ENCODE measurements around the gene SCNN1G.

The SCNN1G gene

DNA sequence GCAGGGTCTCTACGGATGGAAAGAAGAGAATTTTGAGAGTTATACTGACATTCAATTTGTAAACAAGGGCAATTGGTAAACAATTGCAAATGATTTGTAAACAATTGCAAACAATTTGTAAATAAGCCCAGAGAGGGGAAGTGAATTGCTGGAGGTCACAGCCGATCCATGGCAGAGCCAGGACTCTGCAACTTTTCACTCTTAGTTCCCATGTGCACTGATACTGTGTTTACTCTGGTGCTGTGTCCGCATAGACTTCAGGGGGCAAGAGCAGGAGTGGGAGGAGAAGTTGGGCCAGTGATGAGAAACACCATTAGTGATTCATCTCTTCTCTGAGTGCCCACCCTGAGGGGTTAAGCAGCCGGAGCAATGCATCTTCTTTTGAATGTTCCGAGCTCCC, 14.0 kb downstream of the SCNN1G start:
- DNase-seq (ENCODE audit: low spot score), result no peak

DNA sequence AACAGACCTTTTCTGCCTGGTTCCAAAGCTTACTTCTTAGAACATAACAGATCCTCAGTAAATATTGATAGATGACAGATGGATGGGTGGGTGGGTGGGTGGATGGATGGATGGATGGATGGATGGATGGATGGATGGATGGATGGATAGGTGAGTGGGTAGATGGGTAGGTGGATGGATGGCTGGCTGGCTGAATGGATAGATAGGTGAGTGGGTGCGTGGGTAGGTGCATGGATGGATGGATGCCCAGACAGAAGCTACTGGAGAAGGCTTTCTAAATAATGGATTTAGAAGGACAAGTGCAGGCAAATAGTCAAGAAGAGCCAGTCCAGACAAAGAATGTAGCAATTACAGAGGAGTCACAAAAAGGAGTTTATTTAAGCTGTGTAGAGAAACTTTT, 19.6 kb downstream of the SCNN1G start:
- no peak for DNase-seq (ENCODE audit: low spot score)

DNA sequence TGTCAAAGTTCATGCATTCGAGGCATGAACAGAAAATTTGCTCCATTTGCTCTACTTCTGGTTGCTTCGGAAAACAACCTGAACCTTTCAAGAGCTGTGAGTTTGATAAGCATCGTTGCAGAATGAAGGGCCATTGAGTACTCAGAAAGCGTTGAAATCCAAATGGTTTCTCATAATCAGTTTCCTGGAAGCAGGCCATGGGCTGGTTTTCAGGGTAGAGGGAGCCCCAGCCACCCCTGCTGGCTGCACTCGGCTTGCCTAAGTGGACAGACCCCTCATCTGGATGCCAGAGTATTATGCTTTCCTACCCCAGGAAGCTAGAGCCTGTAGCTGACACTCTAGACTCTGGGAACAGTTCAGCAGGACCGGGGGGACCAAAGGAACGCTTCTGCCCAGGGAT, 24.4 kb downstream of the SCNN1G start:
- no peak for DNase-seq (ENCODE audit: low spot score)

DNA sequence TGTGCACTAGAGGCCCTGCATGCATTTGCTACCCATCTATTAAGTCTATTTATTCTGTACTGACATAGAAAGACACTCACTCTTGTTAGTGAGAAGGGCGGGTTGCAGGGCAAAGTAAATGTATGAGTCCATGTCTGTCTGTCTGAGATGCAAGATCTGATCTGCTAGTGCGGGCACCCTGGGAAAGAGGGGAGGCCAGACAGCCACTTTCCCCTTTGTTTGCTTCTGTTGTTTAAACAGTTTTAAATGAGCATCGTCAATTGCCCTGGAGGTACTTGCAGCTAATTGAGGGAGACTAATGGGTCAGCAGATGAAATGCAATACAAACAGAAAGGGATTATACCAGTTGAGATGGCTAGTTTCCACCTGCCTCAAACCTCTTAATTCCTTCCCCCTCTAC, 24.9 kb downstream of the SCNN1G start:
- no peak for DNase-seq (ENCODE audit: low spot score)

DNA sequence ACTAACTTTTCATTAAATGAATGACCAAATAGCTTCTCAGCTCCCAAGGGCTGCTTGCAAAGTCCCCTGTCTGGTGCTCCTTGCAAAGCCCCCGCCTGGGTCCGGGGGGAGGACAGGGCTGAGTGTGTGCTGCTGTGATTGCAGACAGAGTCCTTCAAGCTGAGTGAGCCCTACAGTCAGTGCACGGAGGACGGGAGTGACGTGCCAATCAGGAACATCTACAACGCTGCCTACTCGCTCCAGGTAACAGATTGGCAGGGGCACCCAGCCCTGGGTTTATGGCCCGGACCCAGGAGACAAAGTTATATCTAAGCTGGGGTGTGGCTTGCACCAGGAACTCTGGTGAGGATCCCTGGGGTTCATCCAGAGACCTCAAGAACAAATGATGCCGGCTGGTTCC, 27.1 kb downstream of the SCNN1G start:
- no peak for DNase-seq (ENCODE audit: low spot score)

DNA sequence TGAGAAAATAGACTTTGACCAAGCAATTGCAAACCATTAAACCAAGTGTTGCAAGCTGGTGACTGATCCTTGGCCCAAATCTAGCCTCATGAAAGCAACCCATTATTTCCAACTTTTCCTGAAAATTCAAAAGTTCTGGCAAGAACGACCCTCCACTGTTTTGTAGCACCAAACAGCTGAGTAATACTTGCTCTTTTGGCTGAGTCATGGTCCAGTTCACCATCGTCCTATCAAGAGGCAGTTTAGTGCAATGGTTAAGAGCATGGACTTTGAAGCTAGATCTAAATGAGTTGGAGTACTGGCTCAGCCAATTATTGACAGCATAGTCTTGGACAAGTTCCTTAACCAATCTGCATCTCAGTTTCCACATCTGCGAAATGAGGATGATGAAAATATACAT, 31.3 kb downstream of the SCNN1G start:
- DNase-seq (ENCODE audit: low spot score), result no peak

DNA sequence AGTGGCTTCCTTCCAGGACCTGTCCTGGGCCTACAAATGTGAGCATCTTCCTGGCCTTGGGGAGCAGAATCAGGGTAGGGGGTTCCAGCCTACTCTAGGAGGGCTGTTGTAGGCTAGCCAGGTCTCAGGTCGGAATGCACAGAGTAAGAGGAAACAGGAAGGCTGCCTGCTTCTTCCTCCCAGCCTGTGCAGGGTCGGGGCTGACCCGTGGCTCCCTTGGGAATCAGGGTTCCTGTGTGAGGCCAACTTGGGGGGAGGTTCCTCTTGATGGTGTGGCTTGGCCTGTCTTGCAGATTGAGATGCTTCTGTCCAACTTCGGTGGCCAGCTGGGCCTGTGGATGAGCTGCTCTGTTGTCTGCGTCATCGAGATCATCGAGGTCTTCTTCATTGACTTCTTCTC, 32.3 kb downstream of the SCNN1G start:
- no peak for DNase-seq (ENCODE audit: low spot score)

DNA sequence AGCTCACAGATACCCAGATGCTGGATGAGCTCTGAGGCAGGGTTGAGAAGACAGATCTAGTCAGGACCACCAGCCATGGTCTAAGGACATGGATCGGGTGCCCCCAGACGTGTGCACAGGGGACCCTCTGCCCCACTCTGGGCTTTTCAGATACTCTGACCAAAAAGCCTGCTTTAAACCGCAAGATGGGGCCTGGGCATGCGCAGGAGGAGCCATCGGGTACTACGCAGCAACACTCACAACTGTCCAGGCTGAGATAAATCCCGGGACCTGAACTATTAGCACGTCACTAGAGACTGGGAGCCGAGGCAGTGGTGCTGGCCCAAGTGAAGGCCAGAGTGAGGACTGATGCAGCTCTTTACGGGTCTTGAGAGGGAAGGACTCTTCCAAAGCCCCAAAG, 32.9 kb downstream of the SCNN1G start:
- no peak for DNase-seq (ENCODE audit: low spot score)

DNA sequence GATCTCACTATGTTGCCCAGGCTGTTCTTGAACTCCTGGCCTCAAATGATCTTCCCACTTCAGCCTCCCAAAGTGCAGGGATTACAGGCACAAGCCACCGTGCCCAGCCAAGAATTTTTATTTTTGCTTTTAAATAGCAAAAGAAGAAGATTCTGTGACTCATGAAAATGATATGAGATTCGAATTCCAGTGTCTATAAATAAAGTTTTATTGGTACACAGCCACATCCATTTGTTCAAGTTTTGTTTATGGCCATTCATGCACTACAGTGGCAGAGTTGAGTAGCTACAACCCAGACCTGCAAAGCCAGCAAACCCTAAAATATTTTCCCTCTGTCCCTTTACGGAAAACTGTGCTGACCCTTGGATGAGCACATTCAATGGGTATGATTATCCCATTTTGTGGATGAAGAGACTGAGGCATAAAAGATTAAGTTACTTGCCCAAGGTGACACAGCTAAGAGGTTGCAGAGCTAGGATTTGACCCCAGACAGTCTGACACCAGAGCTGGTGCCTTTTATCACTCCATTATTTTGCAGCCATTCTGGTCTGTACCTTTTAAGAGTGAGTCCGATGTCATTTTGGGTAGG, 34.2 kb downstream of the SCNN1G start:
- DNase-seq (ENCODE audit: low spot score), result no peak

DNA sequence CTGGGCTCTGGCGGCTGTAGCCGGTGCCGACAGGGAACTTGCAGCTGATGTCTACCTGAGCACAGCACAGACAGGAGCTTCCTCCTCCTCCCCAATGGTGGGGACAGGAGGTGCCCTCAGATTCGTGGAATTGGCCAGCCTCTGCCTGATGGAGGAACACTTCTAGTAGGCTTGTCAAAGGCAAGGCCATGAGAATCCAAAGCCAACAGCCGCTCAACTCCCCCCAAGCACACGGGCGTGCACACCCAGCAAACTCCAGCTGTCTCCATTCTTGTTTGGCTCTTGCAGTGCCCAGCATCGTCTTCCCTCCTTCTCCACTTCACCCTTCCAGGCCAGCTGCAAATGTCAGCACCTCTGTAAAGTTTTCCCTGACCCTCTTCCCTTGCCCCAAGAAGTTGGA, 35.1 kb downstream of the SCNN1G start:
- no peak for DNase-seq (ENCODE audit: low spot score)

DNA sequence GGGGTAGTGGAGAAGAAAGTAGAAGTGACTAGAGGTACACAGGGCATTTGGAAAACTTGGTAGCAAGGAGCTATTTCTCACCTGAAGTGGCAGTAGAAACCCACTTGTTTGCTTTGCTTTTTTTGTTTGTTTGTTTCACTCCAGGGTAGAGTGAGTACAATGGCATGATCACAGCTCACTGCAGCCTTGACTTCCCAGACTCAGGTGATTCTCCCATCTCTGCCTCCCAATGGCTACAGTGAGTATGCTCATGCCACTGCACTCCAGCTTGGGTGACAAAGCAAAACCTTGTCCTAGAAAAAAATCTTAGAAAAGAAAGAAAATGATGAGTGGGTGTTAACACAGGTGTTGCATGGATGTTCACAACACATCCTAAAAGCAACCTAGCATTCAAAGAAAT, 40.4 kb downstream of the SCNN1G start:
- DNase-seq (ENCODE audit: low spot score), result no peak

DNA sequence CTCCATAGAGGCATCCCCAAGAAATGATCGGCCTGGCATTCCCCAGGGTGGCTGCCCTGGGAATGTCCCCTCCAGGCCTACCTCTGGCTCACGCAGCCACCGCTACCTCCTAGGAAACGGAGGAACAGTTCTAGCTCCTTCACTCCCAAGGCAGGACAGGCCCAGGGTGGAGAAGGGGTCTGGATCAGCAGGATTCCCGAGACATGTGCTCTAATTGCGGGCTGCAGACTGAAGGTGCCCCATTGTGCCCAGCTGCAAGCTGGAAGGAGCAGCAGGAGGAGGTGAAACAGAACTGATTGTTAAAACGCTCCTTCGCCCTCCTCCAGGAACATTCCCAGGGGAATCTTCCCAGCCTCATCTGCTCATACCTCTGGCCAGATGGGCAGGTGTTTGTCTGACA, 40.8 kb downstream of the SCNN1G start:
- peak; percentile 14 for DNase-seq (ENCODE audit: low spot score)

DNA sequence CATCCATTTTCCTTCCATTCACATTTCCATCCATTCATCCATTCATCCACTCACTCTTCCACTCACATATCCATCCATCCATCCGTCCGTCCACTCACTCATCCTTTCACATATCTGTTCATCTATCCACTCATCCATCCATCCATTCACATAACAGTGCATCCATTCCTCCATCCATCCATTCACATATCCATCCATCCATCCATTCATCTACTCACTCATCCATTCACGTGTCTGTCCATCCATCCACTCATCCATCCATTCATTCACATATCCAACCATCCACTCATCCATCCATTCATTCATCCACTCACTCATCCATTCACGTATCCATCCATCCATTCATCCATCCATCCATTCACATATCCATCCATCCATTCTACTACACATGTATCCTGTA, 42.6 kb downstream of the SCNN1G start:
- no peak for DNase-seq (ENCODE audit: low spot score)

DNA sequence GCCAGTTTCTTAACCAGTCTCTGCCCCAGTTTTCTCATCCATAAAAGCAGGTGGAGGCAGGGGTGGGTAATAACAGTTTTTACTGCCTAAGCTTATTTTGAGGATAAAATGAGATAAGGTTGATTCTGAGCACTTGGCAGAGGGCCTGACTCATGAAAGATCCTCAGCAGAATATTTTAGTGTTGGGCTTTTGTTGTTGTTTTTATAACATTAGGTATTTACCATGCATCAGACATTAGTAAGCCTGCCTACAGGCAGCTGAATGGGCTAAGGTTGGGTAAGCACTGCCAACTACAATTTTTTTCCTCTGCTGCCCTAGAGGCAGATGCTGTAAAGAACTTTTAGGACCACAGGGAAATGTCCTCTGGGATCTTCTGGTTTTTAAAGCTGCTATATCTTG, 43.1 kb downstream of the SCNN1G start:
- no peak for DNase-seq (ENCODE audit: low spot score)

DNA sequence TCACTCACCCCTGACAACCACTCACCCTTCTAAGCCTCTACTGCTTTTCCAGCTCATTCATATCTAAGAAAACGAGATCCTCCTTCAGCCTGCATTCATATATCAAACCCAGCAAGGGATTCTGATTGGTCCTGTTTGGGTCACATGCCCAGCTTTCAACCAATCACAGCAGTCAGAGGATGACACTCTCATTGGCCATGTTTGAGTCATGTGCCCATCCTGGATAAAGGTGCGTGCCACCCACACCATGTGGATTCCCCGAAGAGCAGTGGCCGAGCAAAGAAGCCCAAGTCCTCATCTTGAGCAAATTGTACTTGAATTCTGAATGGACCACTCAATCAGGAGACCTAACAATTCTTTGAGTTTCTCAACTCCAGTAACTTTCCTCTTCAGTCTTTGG, 45.0 kb downstream of the SCNN1G start:
- DNase-seq (ENCODE audit: low spot score), result no peak

DNA sequence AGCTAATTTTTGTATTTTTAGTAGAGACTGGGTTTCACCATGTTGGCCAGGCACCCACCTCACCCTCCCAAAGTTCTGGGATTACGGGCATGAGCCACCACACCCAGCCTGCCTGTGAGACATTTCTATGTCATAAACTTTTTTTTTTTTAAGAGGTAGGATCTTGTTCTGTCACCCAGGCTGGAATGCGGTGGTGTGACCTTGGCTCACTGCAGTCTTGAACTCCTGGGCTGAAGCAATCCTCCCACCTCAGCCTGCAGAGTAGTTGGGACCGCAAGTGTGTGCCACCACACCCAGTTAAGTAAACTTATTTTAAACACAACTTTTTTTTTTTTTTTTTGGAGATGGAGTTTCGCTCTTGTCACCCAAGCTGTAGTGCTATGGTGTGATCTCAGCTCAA, 47.2 kb downstream of the SCNN1G start:
- DNase-seq (ENCODE audit: low spot score), result no peak

DNA sequence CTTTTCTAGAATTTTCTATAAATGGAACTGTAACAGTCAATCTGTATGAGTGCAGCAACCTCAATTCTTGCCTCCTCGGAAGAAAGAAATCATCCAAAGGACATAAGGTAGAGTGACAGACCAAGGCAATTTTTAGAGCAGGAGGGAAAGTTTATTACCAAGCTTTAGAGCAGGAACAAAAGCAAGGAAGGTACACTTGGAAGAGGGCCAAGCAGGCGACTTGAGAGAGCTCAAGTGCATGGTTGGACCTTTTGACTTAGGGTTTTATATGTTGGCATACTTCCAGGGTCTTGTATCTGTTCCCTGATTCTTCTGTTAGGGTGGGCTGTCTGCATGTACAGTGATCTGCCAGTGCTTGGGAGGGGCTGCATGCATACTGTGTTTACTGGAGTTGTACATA, 50.3 kb downstream of the SCNN1G start:
- DNase-seq (ENCODE audit: low spot score), result no peak

DNA sequence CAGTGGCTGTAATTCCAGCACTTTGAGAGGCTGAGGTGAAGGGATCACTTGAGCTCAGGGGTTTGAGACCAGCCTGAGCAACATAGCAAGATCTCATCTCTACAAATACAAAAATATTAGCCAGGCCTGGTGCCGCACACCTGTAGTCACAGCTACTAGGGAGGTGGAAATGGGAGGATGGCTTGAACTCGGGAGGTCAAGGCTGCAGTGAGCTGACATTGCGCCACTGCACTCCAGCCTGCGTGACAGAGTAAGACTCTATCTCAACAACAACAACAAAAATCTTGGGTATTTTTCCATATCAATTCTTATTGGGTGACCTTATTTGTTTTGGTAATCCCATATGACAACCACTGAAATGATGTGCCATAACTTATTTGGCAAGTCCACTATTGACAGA, 52.6 kb downstream of the SCNN1G start:
- no peak for DNase-seq (ENCODE audit: low spot score)

DNA sequence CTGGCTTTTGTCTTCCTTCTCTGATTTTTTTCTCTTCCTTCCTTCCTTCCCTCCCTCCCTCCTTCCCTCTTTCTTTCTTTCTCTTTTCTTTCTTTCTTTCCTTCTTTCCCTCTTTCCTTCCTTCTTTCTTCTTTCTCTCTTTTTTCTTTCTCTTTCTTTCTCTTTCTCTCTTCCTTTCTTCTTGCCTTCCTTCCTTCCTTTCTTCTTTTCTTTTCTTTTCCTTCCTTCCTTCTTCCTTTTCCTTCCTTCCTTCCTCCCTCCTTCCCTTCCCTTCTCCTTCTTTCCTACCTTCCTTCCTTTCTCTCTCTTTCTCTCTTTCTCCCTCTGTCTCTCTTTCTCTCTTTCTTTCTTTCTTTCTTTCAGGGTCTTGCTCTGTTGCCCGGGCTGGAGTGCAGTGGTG, 54.4 kb downstream of the SCNN1G start:
- DNase-seq (ENCODE audit: low spot score), result no peak

DNA sequence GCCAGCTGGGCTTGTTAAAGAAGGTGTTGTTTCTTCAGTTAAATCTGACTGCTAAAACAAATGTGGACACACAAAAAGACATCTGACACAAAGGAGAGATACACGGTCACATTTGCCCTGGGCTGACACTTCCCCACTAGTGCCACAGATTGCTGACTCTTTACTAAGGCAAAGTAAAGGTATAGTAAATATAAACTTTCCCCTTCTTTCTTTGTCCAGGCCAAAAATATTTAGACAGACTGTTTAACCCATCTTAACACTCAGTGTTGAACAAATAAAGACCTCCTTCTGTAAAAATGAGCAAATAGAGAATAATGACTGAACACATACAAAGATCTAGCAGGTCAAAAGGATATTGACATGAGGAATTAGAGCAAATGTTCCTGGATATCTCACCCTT, 58.4 kb downstream of the SCNN1G start:
- DNase-seq (ENCODE audit: low spot score), result no peak

DNA sequence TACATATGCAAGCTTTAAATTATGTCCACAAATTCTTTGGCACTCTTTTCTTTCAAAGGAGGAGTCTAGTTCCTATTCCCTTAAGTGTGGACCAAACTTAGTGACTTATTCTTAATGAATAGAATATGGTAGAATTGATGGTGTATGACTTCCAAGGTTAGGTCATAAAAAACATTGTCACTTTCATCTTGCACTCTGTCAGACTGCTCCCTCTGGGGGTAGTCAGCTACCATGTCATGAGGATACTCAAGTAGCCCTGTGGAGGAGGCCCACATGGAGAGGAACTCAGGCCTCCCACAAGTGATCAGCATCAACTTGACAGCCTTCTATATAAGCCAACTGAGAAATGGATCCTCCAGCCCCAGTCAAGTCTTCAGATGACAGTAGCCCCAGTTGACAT, 61.6 kb downstream of the SCNN1G start:
- no peak for DNase-seq (ENCODE audit: low spot score)

DNA sequence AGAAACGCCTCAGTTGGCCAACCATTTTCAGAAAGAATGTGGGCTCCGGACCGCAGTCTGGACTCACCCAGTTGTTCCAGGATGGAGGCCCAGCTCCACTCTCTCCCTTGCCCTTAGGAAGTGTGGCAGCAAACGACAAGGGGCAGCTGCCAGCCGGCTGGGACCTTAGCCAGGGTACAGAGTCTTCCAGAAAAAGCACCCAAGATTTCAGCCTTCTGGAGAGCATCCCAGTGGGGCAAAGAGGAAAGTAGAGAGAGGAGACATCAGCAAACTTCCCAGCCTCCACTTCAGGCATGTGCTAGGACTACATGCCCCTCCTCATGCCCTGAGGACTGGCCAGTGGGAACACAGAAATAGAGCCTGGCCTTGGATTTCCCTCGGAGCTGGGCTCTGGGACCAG, 62.7 kb downstream of the SCNN1G start:
- DNase-seq (ENCODE audit: low spot score), result no peak

DNA sequence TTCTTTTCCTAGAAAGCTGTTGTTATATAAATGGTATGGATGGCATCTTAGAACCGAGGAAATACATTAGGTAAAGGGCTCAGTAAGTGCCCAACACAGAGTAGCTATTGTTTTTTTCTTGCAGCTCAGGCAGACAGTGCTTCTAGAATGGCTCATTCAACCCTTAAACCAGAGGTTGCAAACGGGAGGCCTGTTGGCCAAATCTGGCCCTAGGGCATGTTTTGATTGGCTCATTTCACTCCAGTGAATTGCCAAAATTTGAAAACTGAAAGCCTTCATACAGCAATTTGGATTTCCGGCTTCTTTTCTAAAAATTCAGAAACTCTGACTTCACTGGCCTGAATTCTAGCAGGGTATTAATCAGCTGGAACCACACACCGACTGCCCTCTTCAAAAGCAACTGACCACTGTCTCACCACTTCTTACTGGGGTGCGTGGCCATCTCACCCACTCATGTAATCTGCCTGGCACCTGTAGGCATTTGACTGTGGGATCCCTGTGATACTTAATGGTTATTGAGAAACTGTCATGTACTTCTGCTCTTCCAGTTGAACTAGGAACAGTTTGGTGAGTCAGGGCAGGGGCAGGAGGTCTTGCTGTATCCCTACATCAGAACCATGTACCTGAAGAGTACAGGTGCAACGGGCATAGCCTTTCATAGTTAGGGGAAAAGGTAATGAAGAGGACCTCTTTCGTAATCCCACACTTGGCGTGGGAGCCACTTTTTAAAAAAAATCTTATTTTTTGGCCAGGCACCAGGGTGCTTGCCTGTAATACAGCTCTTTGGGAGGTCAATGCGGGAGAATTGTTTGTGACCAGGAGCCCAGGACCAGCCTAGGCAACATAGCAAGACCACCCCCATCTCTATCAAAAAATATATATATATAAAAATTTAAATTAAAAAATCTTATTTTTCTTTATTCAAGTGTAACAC, 66.0 kb downstream of the SCNN1G start:
- peak; percentile 33 for DNase-seq (ENCODE audit: low spot score)

DNA sequence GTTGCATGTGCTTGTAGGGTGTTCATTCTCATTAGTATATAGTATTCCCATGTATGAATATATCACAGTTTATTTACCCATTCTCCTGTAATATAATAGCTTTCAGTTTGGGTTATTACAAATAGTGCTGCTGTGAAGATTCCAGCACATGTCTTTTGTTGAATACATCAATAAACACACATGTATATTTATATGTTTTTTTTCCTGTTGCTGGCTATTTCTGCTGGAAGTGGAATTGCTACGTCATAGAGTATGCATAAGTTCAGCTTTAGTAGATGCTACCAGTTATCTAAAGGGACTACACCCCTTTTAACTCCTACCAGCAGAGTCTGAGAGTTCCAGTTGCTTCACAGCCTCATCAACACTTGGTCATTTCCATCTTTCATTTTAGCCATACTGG, 67.3 kb downstream of the SCNN1G start:
- DNase-seq (ENCODE audit: low spot score), result no peak

All from pons (tissue), 1 donor.